SU-DHL-6 (cell line): ENCODE data around the gene FCN2.

ENCODE experiments used
- H2AFZ ChIP-seq: fragments of 200-600 bp; sonication (generic); 2 replicates; pipeline ENCODE4 v1.6.1; 2014; ENCODE audit warnings: low read depth, mild to moderate bottlenecking, moderate library complexity, mixed read lengths, antibody characterized with exemption, low read length; ENCODE audit not compliant: severe bottlenecking
- H3F3A ChIP-seq: fragments of 200-600 bp; shearing (Covaris generic); 2 replicates; pipeline ENCODE4 v1.6.0; 2016; ENCODE audit warnings: antibody characterized with exemption, mild to moderate bottlenecking; ENCODE audit not compliant: insufficient read depth
- H3K27ac ChIP-seq: fragments of 200-600 bp; sonication (generic); 2 replicates; pipeline ENCODE4 v1.5.1; 2016; ENCODE audit warnings: low read depth, mild to moderate bottlenecking, low read length, moderate library complexity, mixed read lengths
- H3K27me3 ChIP-seq: fragments of 200-600 bp; sonication (generic), shearing (Covaris generic); 2 replicates; pipeline ENCODE4 v1.6.0; 2014; ENCODE audit warnings: mild to moderate bottlenecking, low read length
- H3K36me3 ChIP-seq: fragments of 200-600 bp; sonication (generic); 2 replicates; pipeline ENCODE4 v1.6.1; 2014; ENCODE audit warnings: mild to moderate bottlenecking, low read length, mixed read lengths
- H3K4me2 ChIP-seq: fragments of 300-600, 200-600 bp; shearing (Covaris generic), sonication (generic); 2 replicates; pipeline ENCODE4 v1.6.0; 2014; ENCODE audit warnings: low read length, low read depth, mild to moderate bottlenecking; ENCODE audit not compliant: poor library complexity, severe bottlenecking
- H3K4me3 ChIP-seq: fragments of 200-600 bp; sonication (generic); 2 replicates; pipeline ENCODE4 v1.5.1; 2014; ENCODE audit warnings: antibody characterized with exemption, low read length, mild to moderate bottlenecking, mixed read lengths; ENCODE audit not compliant: insufficient read depth, poor library complexity, severe bottlenecking
- H3K79me2 ChIP-seq: fragments of 200-600 bp; sonication (generic); 2 replicates; pipeline ENCODE4 v1.6.1; 2014; ENCODE audit warnings: mild to moderate bottlenecking, low read length, moderate library complexity; ENCODE audit not compliant: insufficient read depth
- H3K9ac ChIP-seq: fragments of 200-600 bp; sonication (generic); 2 replicates; pipeline ENCODE4 v1.7.0; 2014; ENCODE audit warnings: mild to moderate bottlenecking, low read length
- H3K9me2 ChIP-seq: fragments of 200-600 bp; sonication (generic); replicated peaks from 2 replicates; pipeline ENCODE4 v1.6.1; 2014; ENCODE audit warnings: low read length; ENCODE audit not compliant: insufficient read depth
- H3K9me3 ChIP-seq: fragments of 200-600 bp; sonication (generic); 2 replicates; pipeline ENCODE4 v1.6.1; 2014; ENCODE audit warnings: low read length, mixed read lengths; ENCODE audit not compliant: insufficient read depth
- H4K20me1 ChIP-seq: fragments of 200-600 bp; sonication (generic); 2 replicates; pipeline ENCODE4 v1.6.1; 2014; ENCODE audit warnings: low read depth, mild to moderate bottlenecking, antibody characterized with exemption, low read length, moderate library complexity, mixed read lengths
- EZH2phosphoT487 ChIP-seq: fragments of 200-600 bp; sonication (generic), shearing (Covaris generic); conservative IDR thresholded peaks from 2 replicates; pipeline ENCODE4 v1.6.1; 2018; ENCODE audit warnings: mild to moderate bottlenecking, antibody characterized with exemption, low read length, moderate library complexity, mixed read lengths
- TF ChIP-seq, protein P1 (sequence below): fragments of 200-600 bp; sonication (generic); IDR thresholded peaks from one replicate; pipeline ENCODE4 v1.5.1; 2017; ENCODE audit warnings: antibody characterized with exemption, mild to moderate bottlenecking, low read length, moderate library complexity; ENCODE audit not compliant: insufficient read depth, poor library complexity, severe bottlenecking

FCN2 gene

DNA sequence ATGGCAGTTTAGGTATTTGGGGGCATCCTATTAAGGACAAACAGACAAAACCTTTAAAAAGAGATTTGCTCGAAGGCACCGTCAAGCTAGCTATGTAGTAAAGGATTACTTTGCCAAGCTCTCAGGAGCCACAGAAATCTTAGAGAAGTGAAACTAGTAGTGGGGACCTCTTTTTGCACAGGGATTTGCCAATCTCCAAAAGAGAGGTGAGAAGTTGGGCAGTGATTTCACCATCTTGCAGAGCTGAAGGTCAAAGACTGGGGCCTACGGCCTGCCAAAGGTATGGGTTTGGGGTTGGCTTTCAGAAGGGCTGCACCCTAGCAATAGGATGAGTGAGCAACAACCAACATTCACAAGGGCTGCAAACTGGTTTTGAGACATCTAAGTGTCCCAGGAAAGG is 38.7 kb downstream of the FCN2 start:
- Histone ChIP-seq H3K4me3 (no peak overlapping the region), H3F3A (no peaks in the 10 kb centered on the region), H2AFZ (no peak overlapping the region), H3K9me2 (no peaks in the 10 kb centered on the region), H3K79me2 (no peaks in the 10 kb centered on the region), H3K9me3 (no peaks in the 10 kb centered on the region), H4K20me1 (no peaks in the 10 kb centered on the region), H3K27me3 (no peaks in the 10 kb centered on the region), H3K4me2 (no peak overlapping the region), H3K36me3 (no peaks in the 10 kb centered on the region; the same call in 1 of the 2 replicates), H3K9ac (no peak overlapping the region), H3K27ac (no peak overlapping the region)
- TF ChIP-seq EZH2phosphoT487 = no peak
- TF ChIP-seq, protein P1, sequence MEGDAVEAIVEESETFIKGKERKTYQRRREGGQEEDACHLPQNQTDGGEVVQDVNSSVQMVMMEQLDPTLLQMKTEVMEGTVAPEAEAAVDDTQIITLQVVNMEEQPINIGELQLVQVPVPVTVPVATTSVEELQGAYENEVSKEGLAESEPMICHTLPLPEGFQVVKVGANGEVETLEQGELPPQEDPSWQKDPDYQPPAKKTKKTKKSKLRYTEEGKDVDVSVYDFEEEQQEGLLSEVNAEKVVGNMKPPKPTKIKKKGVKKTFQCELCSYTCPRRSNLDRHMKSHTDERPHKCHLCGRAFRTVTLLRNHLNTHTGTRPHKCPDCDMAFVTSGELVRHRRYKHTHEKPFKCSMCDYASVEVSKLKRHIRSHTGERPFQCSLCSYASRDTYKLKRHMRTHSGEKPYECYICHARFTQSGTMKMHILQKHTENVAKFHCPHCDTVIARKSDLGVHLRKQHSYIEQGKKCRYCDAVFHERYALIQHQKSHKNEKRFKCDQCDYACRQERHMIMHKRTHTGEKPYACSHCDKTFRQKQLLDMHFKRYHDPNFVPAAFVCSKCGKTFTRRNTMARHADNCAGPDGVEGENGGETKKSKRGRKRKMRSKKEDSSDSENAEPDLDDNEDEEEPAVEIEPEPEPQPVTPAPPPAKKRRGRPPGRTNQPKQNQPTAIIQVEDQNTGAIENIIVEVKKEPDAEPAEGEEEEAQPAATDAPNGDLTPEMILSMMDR = no peak

DNA sequence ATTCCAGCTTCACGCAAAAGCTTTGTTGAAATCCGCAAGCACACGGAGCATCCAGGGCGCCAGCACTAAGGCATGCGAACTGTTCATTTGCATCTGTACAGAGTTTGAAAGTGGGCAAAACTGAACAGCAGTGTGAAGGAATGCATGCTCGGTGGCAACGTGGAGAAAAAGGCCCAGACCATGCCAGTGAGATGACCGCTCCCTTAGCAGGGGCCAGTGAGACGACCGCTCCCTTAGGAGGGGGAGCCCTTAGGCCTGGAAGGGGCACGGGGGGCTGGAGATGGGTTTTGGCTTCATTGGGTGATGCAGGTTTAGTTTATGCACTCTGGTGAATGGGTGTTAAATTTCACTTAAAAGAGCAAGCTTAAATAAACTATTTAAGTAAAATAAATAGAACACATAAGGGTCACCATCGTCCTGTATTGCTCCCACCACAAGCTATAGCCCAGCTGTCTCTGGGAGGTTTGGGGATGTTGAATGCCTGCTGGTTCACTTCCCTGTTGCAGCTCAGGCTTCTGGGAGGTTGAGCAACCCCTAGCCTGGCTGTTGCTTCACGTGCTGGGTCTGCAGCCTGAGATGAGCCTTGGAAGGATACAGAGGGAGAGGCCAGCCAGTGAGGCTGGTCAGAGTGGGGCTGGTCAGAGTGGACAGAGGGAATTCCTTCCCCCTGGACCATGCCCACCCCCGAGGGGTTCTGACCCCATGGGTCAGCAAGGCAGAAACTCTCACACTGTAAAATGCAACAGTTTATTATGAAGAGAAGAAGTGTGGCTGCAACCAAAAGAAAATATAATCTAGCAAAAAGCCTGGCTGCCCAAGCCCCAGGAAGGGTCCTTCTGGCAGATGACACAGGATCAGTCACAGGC is 41.7 kb downstream of the FCN2 start:
- no peak overlapping the region for H2AFZ ChIP-seq
- TF ChIP-seq EZH2phosphoT487 = no peak
- TF ChIP-seq, protein P1 = no peak
- H3K4me3 ChIP-seq = no peak overlapping the region
- H3K4me2 ChIP-seq = no peak overlapping the region
- H3K36me3 ChIP-seq = no peaks in the 10 kb centered on the region; the same call in 1 of the 2 replicates
- H3F3A ChIP-seq = no peaks in the 10 kb centered on the region
- H3K9me2 ChIP-seq = no peaks in the 10 kb centered on the region
- no peak overlapping the region for H3K9ac ChIP-seq
- H3K79me2 ChIP-seq = no peaks in the 10 kb centered on the region
- H3K27me3 ChIP-seq = no peaks in the 10 kb centered on the region
- no peaks in the 10 kb centered on the region for H4K20me1 ChIP-seq
- no peaks in the 10 kb centered on the region for H3K9me3 ChIP-seq
- no peak overlapping the region for H3K27ac ChIP-seq

DNA sequence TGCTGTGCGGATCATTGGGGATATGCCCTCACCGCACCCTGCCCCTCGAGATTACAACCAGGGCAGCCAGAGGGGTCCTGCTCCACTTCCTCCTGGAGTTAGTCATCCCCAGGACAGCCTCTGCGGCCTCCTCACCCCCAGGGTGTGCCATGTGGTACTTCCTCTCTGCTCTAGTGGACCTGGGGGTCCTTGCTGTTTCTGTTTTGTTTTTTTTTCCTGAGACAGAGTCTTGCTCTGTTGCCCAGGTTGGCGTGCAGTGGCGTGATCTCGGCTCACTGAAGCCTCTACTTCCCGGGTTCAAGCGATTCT is 42.3 kb downstream of the FCN2 start:
- no peaks in the 10 kb centered on the region for H3K9me2 ChIP-seq
- no peaks in the 10 kb centered on the region for H3K27me3 ChIP-seq
- no peaks in the 10 kb centered on the region; the same call in 1 of the 2 replicates for H3K36me3 ChIP-seq
- no peaks in the 10 kb centered on the region for H3K9me3 ChIP-seq
- H3K9ac ChIP-seq = no peak overlapping the region
- H3K4me3 ChIP-seq = no peak overlapping the region
- no peaks in the 10 kb centered on the region for H3K79me2 ChIP-seq
- peaks cover 3% of the 10 kb centered on the region; the same call in 1 of the 2 replicates for H3F3A ChIP-seq
- no peak overlapping the region for H2AFZ ChIP-seq
- TF ChIP-seq, protein P1 = no peak
- TF ChIP-seq EZH2phosphoT487 = no peak
- H4K20me1 ChIP-seq = no peaks in the 10 kb centered on the region
- no peak overlapping the region for H3K4me2 ChIP-seq
- no peak overlapping the region for H3K27ac ChIP-seq
